ENCODE results near the gene VWF.

Gene VWF

GRCh38 chr12:6058481-6059161 is 65.8 kb downstream of the VWF start:
- no peak for DNase-seq (ENCODE audit: low spot score)

GRCh38 chr12:6057700-6058099 is 66.8 kb downstream of the VWF start:
- DNase-seq (ENCODE audit: low spot score) = no peak

GRCh38 chr12:6056406-6057240 is 67.8 kb downstream of the VWF start:
- peak; percentile 43 for DNase-seq (ENCODE audit: low spot score)

- no peak for DNase-seq (ENCODE audit: low spot score)
Observed at GRCh38 chr12:6053541-6053940, 70.9 kb downstream of the VWF start.

- DNase-seq (ENCODE audit: low spot score) = no peak
Observed at GRCh38 chr12:6052940-6053329, 71.5 kb downstream of the VWF start.

GRCh38 chr12:6052206-6052939 is 72.1 kb downstream of the VWF start:
- no peak for DNase-seq (ENCODE audit: low spot score)

GRCh38 chr12:6049992-6050391 is 74.5 kb downstream of the VWF start:
- DNase-seq (ENCODE audit: low spot score) = no peak

- no peak for DNase-seq (ENCODE audit: low spot score)
Observed at GRCh38 chr12:6049587-6049986, 74.9 kb downstream of the VWF start.

- peak; percentile 13 for DNase-seq (ENCODE audit: low spot score)
Observed at GRCh38 chr12:6047249-6048237, 76.9 kb downstream of the VWF start.

GRCh38 chr12:6046511-6047180 is 77.8 kb downstream of the VWF start:
- no peak for DNase-seq (ENCODE audit: low spot score)

GRCh38 chr12:6045438-6045837 is 79.0 kb downstream of the VWF start:
- DNase-seq (ENCODE audit: low spot score) = no peak

GRCh38 chr12:6044082-6044481 is 80.4 kb downstream of the VWF start:
- DNase-seq (ENCODE audit: low spot score) = no peak

GRCh38 chr12:6042446-6042845 is 82.0 kb downstream of the VWF start:
- no peak for DNase-seq (ENCODE audit: low spot score)

- no peak for DNase-seq (ENCODE audit: low spot score)
Observed at GRCh38 chr12:6041891-6042290, 82.6 kb downstream of the VWF start.

GRCh38 chr12:6040815-6041214 is 83.7 kb downstream of the VWF start:
- DNase-seq (ENCODE audit: low spot score) = no peak

- peak; percentile 83 for DNase-seq (ENCODE audit: low spot score)
Observed at GRCh38 chr12:6039894-6040601, 84.4 kb downstream of the VWF start.

GRCh38 chr12:6038160-6038559 is 86.3 kb downstream of the VWF start:
- peak; percentile 93 for DNase-seq (ENCODE audit: low spot score)

GRCh38 chr12:6037459-6037858 is 87.0 kb downstream of the VWF start:
- DNase-seq (ENCODE audit: low spot score) = no peak

GRCh38 chr12:6036509-6036908 is 88.0 kb downstream of the VWF start:
- DNase-seq (ENCODE audit: low spot score) = no peak

GRCh38 chr12:6034596-6034995 is 89.9 kb downstream of the VWF start:
- no peak for DNase-seq (ENCODE audit: low spot score)
